Muscle of leg (tissue), 11 donors: Measurements from ENCODE around the gene ITIH4. TPM values are rescaled to one million over a fixed set of nuclear protein-coding genes. Genes with fewer than 3 reads are reported as not detected.
"Not testable (repeated sequence)": the region's sequence is repeated elsewhere in the genome, so short reads cannot be mapped to it uniquely, and the experiment has no call there.

Experiments used
- DNase-seq: peaks from one replicate; pipeline ENCODE4 v3.0.0; 2013
- H3K27ac ChIP-seq: one replicate; pipeline ENCODE4 v1.5.1; 2013; ENCODE audit warnings: mild to moderate bottlenecking, low read length, control low read depth
- H3K27me3 ChIP-seq: one replicate; pipeline ENCODE4 v1.6.1; 2013; ENCODE audit warnings: low read length; ENCODE audit not compliant: control insufficient read depth, insufficient read depth
- H3K36me3 ChIP-seq: one replicate; pipeline ENCODE4 v1.6.1; 2013; ENCODE audit warnings: low read length; ENCODE audit not compliant: control insufficient read depth, insufficient read depth
- H3K4me1 ChIP-seq: one replicate; pipeline ENCODE4 v1.6.1; 2013; ENCODE audit warnings: low read length; ENCODE audit not compliant: control insufficient read depth, insufficient read depth
- H3K4me3 ChIP-seq: one replicate; pipeline ENCODE4 v1.5.1; 2013; ENCODE audit warnings: low read length, control low read depth
- H3K9me3 ChIP-seq: replicated peaks from 2 replicates; pipeline ENCODE4 v1.6.1; 2013; ENCODE audit warnings: low read depth, low read length; ENCODE audit not compliant: control insufficient read depth
- WGBS: methylation state at CpG from one replicate; pipeline ENCODE4 v1.1.5; 2013; ENCODE audit warnings: missing lambda C conversion rate; ENCODE audit not compliant: insufficient coverage; 5-methylcytosine and 5-hydroxymethylcytosine counted together
- polyA plus RNA-seq, 8 donors: library from polyadenylated mRNA; unstranded; fragments of 120-200 nt; gene quantifications; one replicate each; pipeline versions ENCODE4 v1.2.1 to v1.2.3, GENCODE V29; 2013; ENCODE audit warnings: inconsistent platforms in 1 of 8, low replicate concordance in 1 of 8; ENCODE audit not compliant: insufficient read length in 8 of 8, insufficient read depth in 1 of 8
- total RNA-seq: library from RNA; stranded (reverse); fragments of 120-200 nt; gene quantifications from one replicate; pipeline ENCODE4 v1.2.4, GENCODE V29; 2013

Gene ITIH4
- total and polyA plus RNA-seq, 9 donors: 7.9 to 37.5 (median 22.1) TPM

DNA sequence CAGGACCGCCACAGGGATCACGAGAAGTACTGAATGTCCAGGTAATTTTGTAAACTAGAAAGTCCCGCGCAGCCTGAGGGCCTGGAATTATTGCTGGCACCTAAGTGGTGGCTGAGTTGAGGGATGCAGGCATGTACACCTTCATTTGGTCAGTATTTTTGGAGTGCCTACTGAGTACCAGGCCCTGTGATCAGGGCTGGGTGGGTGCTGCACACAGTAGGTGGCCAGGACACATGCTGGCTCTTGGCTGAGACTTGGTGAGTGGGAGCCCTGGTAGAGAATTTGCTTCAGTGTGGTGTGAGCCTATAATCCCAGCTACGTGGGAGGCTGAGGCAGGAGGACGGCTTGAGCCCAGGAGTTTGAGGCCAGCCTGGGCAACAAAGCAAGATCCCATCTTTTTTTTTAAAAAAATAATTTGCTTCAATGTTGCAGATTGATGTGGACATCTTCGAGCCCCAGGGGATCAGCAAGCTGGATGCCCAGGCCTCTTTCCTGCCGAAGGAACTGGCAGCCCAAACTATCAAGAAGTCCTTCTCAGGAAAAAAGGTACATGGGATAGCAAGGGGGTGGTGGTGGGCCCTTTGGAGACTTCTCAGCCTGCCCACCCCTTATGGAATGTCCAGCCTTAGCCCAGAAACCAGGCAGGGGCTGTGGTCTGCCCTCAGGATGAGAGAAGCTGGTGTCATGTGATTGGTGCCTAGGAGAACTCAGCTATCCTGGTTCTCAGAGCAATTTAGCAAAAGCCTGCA, 50.5 kb downstream of the ITIH4 start:
- no peaks in the 10 kb centered on the region for H3K9me3 ChIP-seq
- peaks cover 8% of the 10 kb centered on the region for H3K27me3 ChIP-seq
- WGBS: 80% methylated on average over 4 of the region's 8 CpGs
- H3K27ac ChIP-seq: no peak overlapping the region
- H3K4me3 ChIP-seq: no peak overlapping the region
- no peaks in the 10 kb centered on the region for H3K36me3 ChIP-seq
- no peak for DNase-seq
- no peaks in the 10 kb centered on the region for H3K4me1 ChIP-seq

DNA sequence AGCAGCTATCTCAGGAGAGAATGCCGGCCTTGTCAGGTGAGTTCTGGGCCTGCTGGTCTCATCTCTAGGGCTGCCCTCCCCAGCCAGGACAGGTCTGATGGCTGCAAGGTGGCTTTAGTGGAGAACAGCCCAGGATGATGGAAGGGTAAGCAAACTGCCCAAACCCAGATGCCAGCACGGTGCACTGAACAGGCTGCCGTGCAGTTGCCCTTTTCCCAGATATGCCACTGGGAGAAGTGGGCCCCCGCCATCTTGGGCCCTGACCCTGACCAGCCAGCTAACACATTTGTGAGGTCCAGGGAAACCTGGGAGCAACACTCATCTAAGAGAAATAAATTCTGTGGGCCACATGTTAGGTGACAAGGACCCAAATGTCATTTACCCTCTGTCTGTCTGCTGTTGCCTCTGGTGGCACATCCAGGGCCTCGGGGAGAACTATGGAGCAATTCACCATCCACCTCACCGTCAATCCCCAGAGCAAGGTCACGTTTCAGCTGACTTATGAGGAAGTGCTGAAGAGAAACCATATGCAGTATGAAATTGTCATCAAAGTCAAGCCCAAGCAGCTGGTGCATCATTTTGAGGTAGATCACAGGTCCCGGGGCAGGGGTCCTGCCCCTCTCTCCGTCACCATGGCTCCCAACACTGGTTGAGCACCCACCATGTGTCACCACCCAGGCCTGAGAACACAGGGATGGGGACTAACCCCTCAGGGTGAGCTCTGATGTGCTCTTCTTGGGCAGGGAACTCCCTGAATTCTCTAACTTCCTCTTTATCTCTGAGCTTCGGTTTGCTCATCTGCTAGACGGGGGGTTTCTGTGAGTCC, 51.2 kb downstream of the ITIH4 start:
- H3K36me3 ChIP-seq: no peaks in the 10 kb centered on the region
- peaks cover 8% of the 10 kb centered on the region for H3K27me3 ChIP-seq
- H3K4me1 ChIP-seq: no peaks in the 10 kb centered on the region
- H3K4me3 ChIP-seq: no peak overlapping the region
- WGBS: 81% methylated on average over 7 of the region's 11 CpGs
- DNase-seq: no peak
- H3K9me3 ChIP-seq: no peaks in the 10 kb centered on the region
- no peak overlapping the region for H3K27ac ChIP-seq

DNA sequence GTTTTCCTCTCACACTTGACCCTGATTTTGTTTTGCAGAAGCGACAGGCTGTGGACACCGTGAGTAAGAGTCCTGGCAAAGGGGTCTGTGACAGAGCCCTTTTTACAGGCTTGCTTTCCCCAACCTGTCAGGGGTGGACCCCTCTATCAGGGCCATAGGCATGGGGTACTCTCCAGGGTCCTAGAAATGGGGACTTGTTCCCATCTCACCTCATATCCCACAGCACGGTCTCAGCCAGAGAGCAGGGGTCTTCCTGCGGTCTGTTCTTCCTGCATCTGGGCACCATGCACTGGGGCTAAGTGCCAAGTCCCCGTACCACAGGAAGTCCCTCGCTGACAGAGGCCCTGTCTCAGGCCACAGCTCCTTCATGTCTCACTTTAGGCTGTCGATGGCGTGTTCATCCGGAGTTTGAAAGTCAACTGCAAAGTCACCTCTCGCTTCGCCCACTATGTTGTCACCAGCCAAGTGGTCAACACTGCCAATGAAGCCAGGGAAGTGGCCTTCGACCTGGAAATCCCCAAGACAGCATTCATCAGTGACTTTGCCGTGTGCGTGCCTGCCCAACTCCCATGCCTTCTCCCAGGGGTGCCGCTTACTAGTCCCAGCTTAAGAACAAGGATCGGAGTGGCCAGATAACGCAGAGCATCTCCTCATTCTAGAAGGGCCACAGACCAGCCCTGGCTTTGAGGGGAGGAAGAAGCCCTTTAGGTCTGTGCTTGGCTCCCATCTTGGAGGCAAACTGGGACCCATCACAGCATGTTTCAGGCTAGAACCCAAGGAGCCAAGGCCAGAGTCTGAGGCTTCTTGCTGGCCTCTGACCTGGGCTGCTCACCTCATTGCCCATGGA, 52.3 kb downstream of the ITIH4 start:
- Histone ChIP-seq H3K4me1 (no peaks in the 10 kb centered on the region), H3K9me3 (no peaks in the 10 kb centered on the region), H3K27ac (no peak overlapping the region), H3K4me3 (no peak overlapping the region), H3K36me3 (no peaks in the 10 kb centered on the region), H3K27me3 (peaks cover 8% of the 10 kb centered on the region)
- 64% methylated on average over 16 of the region's 17 CpGs for WGBS
- DNase-seq: no peak

DNA sequence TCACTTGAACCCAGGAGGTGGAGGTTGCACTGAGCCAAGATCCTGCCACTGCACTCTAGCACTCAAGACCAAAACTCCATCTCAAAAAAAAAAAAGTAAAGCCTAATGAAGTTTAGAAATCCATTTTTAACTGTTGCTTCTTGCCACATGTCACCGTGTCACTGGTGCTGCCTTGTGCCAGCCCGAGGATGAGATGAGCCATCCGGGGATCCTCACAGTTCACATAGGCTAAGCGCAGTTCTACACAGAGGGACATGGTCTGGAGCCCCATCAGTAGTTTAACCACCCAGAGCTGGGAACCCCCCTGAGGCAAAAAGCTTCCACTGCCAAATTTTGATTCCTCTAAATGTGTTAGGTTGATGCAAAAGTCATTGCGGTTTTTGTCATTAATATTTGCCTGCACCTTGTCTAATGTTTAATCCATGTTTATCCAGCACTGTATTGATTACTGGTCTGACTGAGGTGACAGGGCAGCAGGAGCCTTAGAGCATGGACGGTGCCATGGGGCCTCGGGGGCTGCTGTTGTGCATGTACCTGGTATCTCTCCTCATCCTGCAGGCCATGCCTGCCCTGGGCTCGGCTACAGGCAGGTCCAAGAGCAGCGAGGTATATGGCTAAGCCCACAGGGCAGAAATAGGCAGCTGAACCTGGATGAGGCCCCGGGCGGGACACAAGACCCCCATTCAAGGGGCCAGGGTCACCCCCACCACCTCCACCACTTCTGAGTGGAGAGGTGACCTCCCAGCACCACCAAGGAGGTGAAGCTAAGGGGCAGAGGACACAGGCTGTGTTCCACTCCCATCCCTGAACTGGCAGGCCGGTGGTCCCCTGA, 53.1 kb downstream of the ITIH4 start, which contains the start of gene ITIH1:
Gene ITIH1, plus strand, starts transcription at position 473 of the 832 bp plus-strand sequence. Its CDS starts 17 bp downstream, at position 490.
- Histone ChIP-seq H3K36me3 (no peaks in the 10 kb centered on the region), H3K9me3 (no peaks in the 10 kb centered on the region), H3K4me3 (no peak within 1 kb of the TSS), H3K27me3 (peaks cover 4% of the 10 kb centered on the region), H3K4me1 (no peaks in the 10 kb centered on the region), H3K27ac (no peak within 1 kb of the TSS)
- no peak for DNase-seq
- WGBS: 84% methylated on average over 8 of the region's 12 CpGs

DNA sequence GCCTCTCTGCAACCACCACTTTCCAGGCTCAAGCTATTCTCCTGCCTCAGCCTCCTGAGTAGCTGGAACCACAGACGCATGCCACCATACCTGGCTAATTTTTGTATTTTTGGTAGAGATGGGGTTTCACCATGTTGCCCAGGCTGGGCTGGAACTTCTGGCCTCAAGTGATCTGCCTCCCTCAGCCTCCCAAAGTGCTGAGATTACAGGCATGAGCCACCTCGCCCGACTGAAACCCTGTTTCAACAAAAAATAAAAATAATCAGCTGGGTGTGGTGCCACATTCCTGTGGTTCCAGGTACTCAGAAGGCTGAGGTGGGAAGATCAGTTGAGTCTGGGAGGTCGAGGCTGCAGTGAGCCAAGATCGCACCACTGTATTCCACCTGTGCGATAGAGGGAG, 54.0 kb downstream of the ITIH4 start:
- H3K9me3 ChIP-seq, H3K36me3 ChIP-seq, H3K27ac ChIP-seq, DNase-seq, H3K4me3 ChIP-seq, H3K4me1 ChIP-seq, H3K27me3 ChIP-seq: not testable (repeated sequence)
- no CpG with 5 or more reads among the region's 6 CpGs for WGBS

DNA sequence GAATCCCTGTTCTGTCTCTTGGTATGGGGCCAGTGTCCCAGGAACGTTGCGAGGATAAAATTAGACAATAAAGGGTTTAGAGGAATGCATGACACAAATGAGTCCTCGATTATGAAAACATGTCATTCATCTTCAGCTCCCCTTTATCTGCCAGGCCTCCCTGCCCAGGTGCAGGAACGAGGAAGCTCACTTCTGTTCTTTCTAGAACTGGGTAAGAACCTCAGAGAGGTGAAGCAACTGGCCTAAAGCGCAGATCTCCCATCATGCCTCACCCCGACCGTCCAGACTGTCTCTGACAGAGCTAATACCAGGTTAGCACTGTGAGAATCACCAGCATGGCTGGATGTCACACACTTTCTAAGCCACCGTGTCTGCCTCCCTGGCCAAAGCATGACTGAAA, 54.6 kb downstream of the ITIH4 start:
- H3K9me3 ChIP-seq: no peaks in the 10 kb centered on the region
- no peaks in the 10 kb centered on the region for H3K27me3 ChIP-seq
- H3K4me1 ChIP-seq: peaks cover 4% of the 10 kb centered on the region
- no peak for DNase-seq
- no peak overlapping the region for H3K4me3 ChIP-seq
- no peaks in the 10 kb centered on the region for H3K36me3 ChIP-seq
- WGBS: 54% methylated on average over 2 of the region's 8 CpGs
- H3K27ac ChIP-seq: no peak overlapping the region

DNA sequence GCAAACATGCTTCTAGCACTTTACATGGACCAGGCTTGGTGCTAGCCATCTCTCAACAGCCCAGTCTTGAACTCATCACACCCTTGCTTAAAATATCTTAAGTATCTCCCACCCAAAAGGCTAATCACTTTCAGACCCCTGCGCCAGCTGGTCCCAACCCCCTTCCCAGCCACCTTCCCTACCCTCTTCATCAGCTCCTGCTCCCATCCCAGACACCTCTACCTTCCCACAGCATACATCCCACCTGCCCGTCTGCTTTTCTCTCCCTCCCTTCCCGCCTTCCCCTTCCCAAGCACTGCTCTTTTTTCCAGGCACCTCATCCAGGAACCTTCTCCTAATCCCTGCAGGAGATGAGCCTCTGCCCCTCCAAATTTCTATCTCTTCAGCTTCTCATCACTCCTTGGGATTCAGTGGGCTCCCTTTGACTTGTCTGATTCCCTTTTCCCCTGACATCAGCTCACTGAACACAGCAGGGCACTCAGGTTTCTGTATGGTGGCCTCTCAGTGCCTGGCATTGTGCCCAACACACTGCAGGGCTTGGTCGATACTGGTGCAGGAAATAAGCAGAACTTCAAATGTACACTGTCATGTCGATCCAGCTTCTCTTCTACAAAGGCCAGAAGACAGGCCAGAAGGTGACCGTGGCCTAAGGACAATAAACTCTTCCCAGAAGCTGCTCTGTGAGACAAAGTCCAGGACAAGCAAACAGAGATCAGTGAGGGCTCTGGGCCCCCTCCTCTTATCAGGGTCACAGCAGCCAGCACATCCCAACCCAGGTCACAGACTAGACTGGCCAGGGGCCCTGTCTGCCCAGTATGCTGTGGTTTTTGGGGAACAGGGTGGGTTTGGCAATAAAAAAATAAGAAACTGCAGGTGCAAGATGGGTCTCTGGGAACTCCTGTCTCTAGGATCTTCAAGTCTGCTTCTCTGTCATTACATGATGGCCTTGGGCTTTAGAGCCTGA, 55.3 kb downstream of the ITIH4 start:
- Histone ChIP-seq H3K9me3 (no peaks in the 10 kb centered on the region), H3K27ac (no peak overlapping the region), H3K4me1 (peaks cover 4% of the 10 kb centered on the region), H3K27me3 (no peaks in the 10 kb centered on the region), H3K4me3 (no peak overlapping the region), H3K36me3 (no peaks in the 10 kb centered on the region)
- 39% methylated on average over 5 of the region's 6 CpGs for WGBS
- peak; percentile 17 for DNase-seq

DNA sequence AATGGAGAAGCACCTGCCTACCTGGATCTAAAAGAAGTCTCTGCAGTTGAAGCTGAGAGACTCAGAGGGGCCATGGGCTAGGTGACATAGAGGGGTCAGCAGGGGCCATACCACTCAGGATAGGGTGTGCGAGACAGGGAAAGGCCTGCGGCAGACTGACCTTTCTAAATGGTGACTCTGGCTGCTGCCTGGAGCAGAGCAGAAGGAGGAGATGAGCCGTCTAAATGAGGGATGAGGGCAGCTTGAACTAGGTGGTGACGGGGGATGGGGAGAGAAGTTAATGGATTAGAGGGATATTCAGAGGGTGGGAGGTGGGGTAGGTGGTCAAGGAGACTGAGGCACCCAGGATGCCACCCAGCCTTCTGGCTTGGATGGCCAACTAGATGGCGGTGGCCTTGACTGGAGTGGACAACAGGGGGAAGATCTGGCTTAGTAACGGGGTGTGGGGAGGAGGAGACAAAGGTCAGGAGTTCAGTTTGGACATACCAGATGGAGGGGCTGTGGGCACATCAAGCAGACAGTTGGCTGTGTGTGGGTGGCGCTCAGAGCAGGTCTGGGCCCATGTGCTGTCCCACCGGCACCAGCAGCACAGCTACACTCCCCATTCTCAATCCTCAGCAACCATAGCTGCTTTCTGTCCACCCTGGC, 56.3 kb downstream of the ITIH4 start:
- no peak overlapping the region for H3K27ac ChIP-seq
- WGBS: 71% methylated on average over 6 of the region's 8 CpGs
- no peaks in the 10 kb centered on the region for H3K9me3 ChIP-seq
- DNase-seq: no peak
- H3K36me3 ChIP-seq: no peaks in the 10 kb centered on the region
- H3K27me3 ChIP-seq: no peaks in the 10 kb centered on the region
- no peak overlapping the region for H3K4me3 ChIP-seq
- peaks cover 8% of the 10 kb centered on the region for H3K4me1 ChIP-seq
